H1 (cell line): Measurements from ENCODE around the gene CFAP97D1. TPM values are rescaled to one million over a fixed set of nuclear protein-coding genes. Genes with fewer than 3 reads are reported as not detected.

ENCODE experiments used
- CTCF ChIA-PET: fragments of 300-600 bp; sonication (Branson Sonifier 250); formaldehyde crosslinking; loops from one replicate; lab custom pipeline; 2021; ENCODE audit not compliant: partially characterized antibody; lab: Charles Lee
- POLR2A ChIA-PET: fragments of 300-600 bp; sonication (Branson Sonifier 250); formaldehyde crosslinking; loops from one replicate; lab custom pipeline; 2021; ENCODE audit warnings: inconsistent platforms; ENCODE audit not compliant: partially characterized antibody; lab: Charles Lee
- DNase-seq, 2 experiments: peaks; one replicate each; pipeline versions ENCODE4 v3.0.0 to v3.0.0-alpha.2; 2010 to 2022; ENCODE audit warnings: low spot score in 2 of 2, low read depth in 1 of 2, mixed read lengths in 1 of 2
- FAIRE-seq: peaks from 2 replicates; lab custom pipeline; 2011; peaks lifted over from hg19 to GRCh38; lab: Jason Lieb, UNC
- H2AFZ ChIP-seq: 2 replicates; pipeline ENCODE4 v1.8.1; 2012; ENCODE audit warnings: low read length, inconsistent platforms
- H2AK5ac ChIP-seq: 2 replicates; pipeline ENCODE4 v1.6.1; 2013; ENCODE audit warnings: low read depth, low read length
- H2BK120ac ChIP-seq: replicated peaks from 2 replicates; pipeline ENCODE3; 2013; ENCODE audit warnings: low read depth, low read length, inconsistent platforms
- H2BK12ac ChIP-seq: 2 replicates; pipeline ENCODE4 v1.6.1; 2013; ENCODE audit warnings: low read depth, low read length
- H2BK15ac ChIP-seq: 2 replicates; pipeline ENCODE4 v1.6.1; 2013; ENCODE audit warnings: low read length
- H2BK20ac ChIP-seq: 2 replicates; pipeline ENCODE4 v1.6.1; 2013; ENCODE audit warnings: low read length
- H2BK5ac ChIP-seq: 2 replicates; pipeline ENCODE4 v1.6.1; 2013; ENCODE audit warnings: low read depth, low read length
- H3K14ac ChIP-seq: 2 replicates; pipeline ENCODE4 v1.6.1; 2013; ENCODE audit warnings: inconsistent platforms; ENCODE audit not compliant: insufficient read length
- H3K18ac ChIP-seq: 2 replicates; pipeline ENCODE4 v1.6.1; 2013; ENCODE audit warnings: low read length; ENCODE audit errors: extremely low read depth
- H3K23ac ChIP-seq: 2 replicates; pipeline ENCODE4 v1.6.1; 2013; ENCODE audit warnings: inconsistent platforms; ENCODE audit not compliant: insufficient read length
- H3K23me2 ChIP-seq: 2 replicates; pipeline ENCODE4 v1.6.1; 2013; ENCODE audit warnings: low read depth, low read length
- H3K27ac ChIP-seq: 2 replicates; pipeline ENCODE4 v1.6.1; 2011; ENCODE audit warnings: low read depth, low read length, inconsistent platforms
- H3K27me3 ChIP-seq, 4 experiments: replicated peaks in 1 of 4; 1 replicate in 1 of 4; 2 replicates in 3 of 4; pipeline versions ENCODE4 v1.6.1 to v1.8.1; 2011 to 2013; ENCODE audit warnings: low read length in 3 of 4, mild to moderate bottlenecking in 3 of 4, inconsistent platforms in 2 of 4, mixed read lengths in 2 of 4, moderate library complexity in 1 of 4; ENCODE audit not compliant: control insufficient read depth in 3 of 4, insufficient read depth in 3 of 4; ENCODE audit errors: extremely low read depth in 1 of 4
- H3K36me3 ChIP-seq, 4 experiments: 2 replicates each; pipeline versions ENCODE4 v1.6.1 to v1.8.1; 2011 to 2013; ENCODE audit warnings: mild to moderate bottlenecking in 4 of 4, low read length in 3 of 4, moderate library complexity in 2 of 4, control low read depth in 1 of 4, inconsistent platforms in 1 of 4; ENCODE audit not compliant: insufficient read depth in 4 of 4, control insufficient read depth in 2 of 4
- H3K4ac ChIP-seq: replicated peaks from 2 replicates; pipeline ENCODE3; 2013; ENCODE audit warnings: low read length, low read depth, mixed read lengths, inconsistent platforms; ENCODE audit not compliant: insufficient read length
- H3K4me1 ChIP-seq, 4 experiments: replicated peaks in 1 of 4; 1 replicate in 1 of 4; 2 replicates in 3 of 4; pipeline versions ENCODE4 v1.6.1 to v1.8.1; 2011 to 2013; ENCODE audit warnings: low read length in 3 of 4, inconsistent platforms in 2 of 4, mixed read lengths in 1 of 4; ENCODE audit not compliant: insufficient read depth in 4 of 4, control insufficient read depth in 3 of 4
- H3K4me2 ChIP-seq, 2 experiments: 2 replicates each; pipeline versions ENCODE4 v1.6.1 to v1.8.1; 2011 to 2013; ENCODE audit warnings: low read depth in 2 of 2, low read length in 2 of 2, control low read depth in 1 of 2, inconsistent platforms in 1 of 2, mild to moderate bottlenecking in 1 of 2; ENCODE audit not compliant: insufficient read depth in 1 of 2
- H3K4me3 ChIP-seq, 4 experiments: fragments of 200-600, 300-600 bp in 1 of 4; sonication (generic), shearing (Covaris generic), sonication (Bioruptor Twin) in 1 of 4; 2 replicates each; pipeline versions ENCODE4 v1.5.1 to v1.8.1; 2011 to 2016; ENCODE audit warnings: low read length in 4 of 4, low read depth in 3 of 4, control low read depth in 2 of 4, inconsistent platforms in 2 of 4, mild to moderate bottlenecking in 2 of 4, mixed read lengths in 1 of 4, moderate library complexity in 1 of 4; ENCODE audit not compliant: insufficient read depth in 2 of 4; ENCODE audit errors: extremely low read depth in 1 of 4
- H3K56ac ChIP-seq: replicated peaks from 2 replicates; pipeline ENCODE3; 2013; ENCODE audit warnings: low read depth, mild to moderate bottlenecking, mixed read lengths, low read length, inconsistent platforms; ENCODE audit not compliant: insufficient read length
- H3K79me1 ChIP-seq: 2 replicates; pipeline ENCODE4 v1.6.1; 2013; ENCODE audit warnings: low read depth, low read length, control low read depth
- H3K79me2 ChIP-seq, 2 experiments: 2 replicates each; pipeline versions ENCODE4 v1.6.1 to v1.8.1; 2012 to 2013; ENCODE audit warnings: low read length in 2 of 2, mild to moderate bottlenecking in 2 of 2, inconsistent platforms in 1 of 2; ENCODE audit not compliant: insufficient read depth in 2 of 2, control insufficient read depth in 1 of 2
- H3K9ac ChIP-seq, 4 experiments: replicated peaks in 1 of 4; 1 replicate in 1 of 4; 2 replicates in 3 of 4; pipeline versions ENCODE4 v1.6.1 to v1.8.1; 2011 to 2013; ENCODE audit warnings: low read depth in 3 of 4, low read length in 3 of 4, control low read depth in 2 of 4, mild to moderate bottlenecking in 2 of 4, moderate library complexity in 2 of 4, inconsistent platforms in 1 of 4; ENCODE audit errors: extremely low read depth in 1 of 4
- H3K9me3 ChIP-seq, 2 experiments: 2 replicates each; pipeline versions ENCODE4 v1.6.1 to v1.8.1; 2012 to 2013; ENCODE audit warnings: mild to moderate bottlenecking in 2 of 2, moderate library complexity in 2 of 2, control low read depth in 1 of 2, inconsistent platforms in 1 of 2, low read depth in 1 of 2, low read length in 1 of 2, mixed read lengths in 1 of 2; ENCODE audit not compliant: insufficient read depth in 2 of 2
- H4K20me1 ChIP-seq, 2 experiments: replicated peaks in 1 of 2; 2 replicates each; pipeline versions ENCODE3 to v1.8.1; 2011 to 2013; ENCODE audit warnings: inconsistent platforms in 2 of 2, low read length in 2 of 2, mild to moderate bottlenecking in 1 of 2; ENCODE audit not compliant: insufficient read depth in 2 of 2, control insufficient read depth in 1 of 2
- H4K5ac ChIP-seq: 2 replicates; pipeline ENCODE4 v1.6.1; 2013; ENCODE audit warnings: low read length, low read depth, mixed read lengths, inconsistent platforms; ENCODE audit not compliant: insufficient read length
- H4K8ac ChIP-seq: 2 replicates; pipeline ENCODE4 v1.8.0; 2013; ENCODE audit warnings: mild to moderate bottlenecking, moderate library complexity, low read length, inconsistent platforms; ENCODE audit not compliant: insufficient read depth; ENCODE audit errors: extremely low read depth
- H4K91ac ChIP-seq: replicated peaks from 2 replicates; pipeline ENCODE3; 2013; ENCODE audit warnings: low read length, mixed read lengths, inconsistent platforms; ENCODE audit not compliant: insufficient read length
- ATF3 ChIP-seq: IDR thresholded peaks from 2 replicates; pipeline ENCODE4 v1.6.1; 2011; ENCODE audit warnings: low read depth, mild to moderate bottlenecking, low read length; ENCODE audit not compliant: insufficient read depth
- CBX8 ChIP-seq: fragments of 300-800, 300-1000 bp; sonication (generic); IDR thresholded peaks from 2 replicates; pipeline ENCODE4 v1.7.1; 2016; ENCODE audit warnings: low read depth, low read length, borderline replicate concordance
- EZH2 ChIP-seq: fragments of 200-600 bp; sonication (generic); IDR thresholded peaks from 2 replicates; pipeline ENCODE4 v1.7.1; 2012; ENCODE audit warnings: low read depth, mild to moderate bottlenecking, moderate library complexity, low read length, inconsistent platforms; ENCODE audit not compliant: severe bottlenecking
- GTF2F1 ChIP-seq: IDR thresholded peaks from 2 replicates; pipeline ENCODE4 v1.6.1; 2012; ENCODE audit warnings: low read depth, low read length, improper control_type of control experiment, borderline replicate concordance
- JUND ChIP-seq: IDR thresholded peaks from 2 replicates; pipeline ENCODE4 v1.6.1; 2011; ENCODE audit warnings: mild to moderate bottlenecking, improper control_type of control experiment, low read length
- NRF1 ChIP-seq: IDR thresholded peaks from 2 replicates; pipeline ENCODE4 v1.6.1; 2011; ENCODE audit warnings: mild to moderate bottlenecking, low read depth, low read length, improper control_type of control experiment
- POLR2AphosphoS5 ChIP-seq: IDR thresholded peaks from 2 replicates; pipeline ENCODE4 v1.6.1; 2011; ENCODE audit warnings: low read depth, low read length
- SRF ChIP-seq: IDR thresholded peaks from 2 replicates; pipeline ENCODE4 v1.6.1; 2011; ENCODE audit warnings: mild to moderate bottlenecking, low read depth, low read length, moderate library complexity
- TAF7 ChIP-seq: optimal IDR thresholded peaks from 2 replicates; pipeline ENCODE3; 2011; ENCODE audit warnings: low read depth, mild to moderate bottlenecking, inconsistent platforms, low read length, moderate library complexity, borderline replicate concordance
- TCF12 ChIP-seq: IDR thresholded peaks from 2 replicates; pipeline ENCODE4 v1.6.1; 2011; ENCODE audit warnings: low read depth, mild to moderate bottlenecking, low read length
- TEAD4 ChIP-seq: IDR thresholded peaks from 2 replicates; pipeline ENCODE4 v1.6.1; 2012; ENCODE audit warnings: low read depth, low read length, inconsistent platforms, mixed read lengths
- YY1 ChIP-seq: IDR thresholded peaks from 2 replicates; pipeline ENCODE4 v1.6.1; 2011; ENCODE audit warnings: low read depth, mild to moderate bottlenecking, low read length
- WGBS, 2 experiments: shearing (Covaris generic) in 1 of 2; methylation state at CpG; one replicate each; pipeline versions ENCODE4 v1.1.6 to v1.1.7; 2013 to 2015; ENCODE audit warnings: low lambda C conversion rate in 2 of 2, mixed read lengths in 2 of 2, inconsistent platforms in 1 of 2, low coverage in 1 of 2, missing lambda C conversion rate in 1 of 2; ENCODE audit not compliant: insufficient replicate concordance in 2 of 2, insufficient coverage in 1 of 2, insufficient read length in 1 of 2; ENCODE audit errors: extremely low coverage in 1 of 2, missing lambda C conversion rate in 1 of 2; 5-methylcytosine and 5-hydroxymethylcytosine counted together
- polyA plus RNA-seq, 7 experiments: library from polyadenylated mRNA; depleted of rRNA in 3 of 7; stranded (reverse) in 5 of 7; unstranded in 2 of 7; fragments of >200 nt in 5 of 7; fragments of 200-250 nt in 2 of 7; gene quantifications; 1 replicate in 5 of 7; 2 replicates in 1 of 7; 4 replicates in 1 of 7; pipeline versions ENCODE4 v1.2.1 to v1.2.3, GENCODE V29; 2011 to 2013; ENCODE audit warnings: missing spikeins in 2 of 7, mixed read lengths in 2 of 7
- total RNA-seq: library from RNA; stranded (reverse); fragmentation: NEBNext Ultra II Directional; extraction: Animal tissue kit (Norgen Biotek cat#: 25700); gene quantifications from 2 replicates; pipeline ENCODE4 v1.2.1, GENCODE V29; 2021

The CFAP97D1 gene
- total and polyA plus RNA-seq, 2 of the 8 experiments (the other 6 are each of a cell fraction or from before 2014, with no cell fraction given): 0.02 to 0.07 TPM

- Histone ChIP-seq H3K23me2 (no peaks in the 10 kb centered on the region), H3K23ac (no peak overlapping the region), H2AFZ (no peak overlapping the region), H3K4me2 (no peak overlapping the region), H3K4ac (no peak overlapping the region), H3K27ac (no peak overlapping the region), H4K8ac (no peak overlapping the region), H3K9me3 (no peaks in the 10 kb centered on the region), H2BK12ac (no peak overlapping the region), H3K4me3 (no peak overlapping the region), H3K36me3 (no peaks in the 10 kb centered on the region), H4K20me1 (peaks cover 0 to 1% of the 10 kb centered on the region in 2 experiments), H2BK120ac (no peak overlapping the region), H3K4me1 (peaks cover 0 to 4% (median 1%) of the 10 kb centered on the region in 4 experiments; a peak in 1 of 7 replicates), H3K9ac (no peak overlapping the region), H3K14ac (no peak overlapping the region), H2AK5ac (no peak overlapping the region), H3K79me2 (no peaks in the 10 kb centered on the region), H3K56ac (no peak overlapping the region), H2BK5ac (no peak overlapping the region), H3K79me1 (no peaks in the 10 kb centered on the region), H3K18ac (no peak overlapping the region), H2BK20ac (no peak overlapping the region), H3K27me3 (no peaks in the 10 kb centered on the region), H2BK15ac (no peak overlapping the region), H4K91ac (no peak overlapping the region), H4K5ac (no peak overlapping the region)
- POLR2A ChIA-PET: interaction anchor here (1.3 to 2.3 kb wide), 2 partner anchors 11 to 12 kb away, joined by 4 to 5 read pairs; no protein-coding TSS in a partner anchor
- CTCF ChIA-PET: interaction anchor here (1.2 to 3.9 kb wide), 8 partner anchors 11 to 64 kb away, joined by 3 to 20 read pairs (median 5); partner anchors contain the start of gene CD300LG
- DNase-seq (no peak), FAIRE-seq (no peak)
- TF ChIP-seq TEAD4: no peak
- no peak for TF ChIP-seq CBX8
- TF ChIP-seq GTF2F1: no peak
- TF ChIP-seq TCF12: no peak
- no peak for TF ChIP-seq ATF3
- TF ChIP-seq NRF1: no peak
- no peak for TF ChIP-seq POLR2AphosphoS5
- no peak for TF ChIP-seq SRF
- TF ChIP-seq EZH2: no peak
- no peak for TF ChIP-seq TAF7
- no peak for TF ChIP-seq JUND
- TF ChIP-seq YY1: no peak
- WGBS, 2 experiments: 91% methylated on average over 1 of the region's 1 CpG; no CpG with 5 or more reads in 1 of the 2 experiments
These were observed 34.5 kb downstream of the CFAP97D1 start for GRCh38 chr17:43814714-43815113.
